ENCODE results near the gene NOTCH1. TPM values are rescaled to one million over a fixed set of nuclear protein-coding genes. Genes with fewer than 3 reads are reported as not detected.

Gene NOTCH1
- total and polyA plus RNA-seq, 8 donors: 9.3 to 39.8 (median 22.5) TPM

DNA sequence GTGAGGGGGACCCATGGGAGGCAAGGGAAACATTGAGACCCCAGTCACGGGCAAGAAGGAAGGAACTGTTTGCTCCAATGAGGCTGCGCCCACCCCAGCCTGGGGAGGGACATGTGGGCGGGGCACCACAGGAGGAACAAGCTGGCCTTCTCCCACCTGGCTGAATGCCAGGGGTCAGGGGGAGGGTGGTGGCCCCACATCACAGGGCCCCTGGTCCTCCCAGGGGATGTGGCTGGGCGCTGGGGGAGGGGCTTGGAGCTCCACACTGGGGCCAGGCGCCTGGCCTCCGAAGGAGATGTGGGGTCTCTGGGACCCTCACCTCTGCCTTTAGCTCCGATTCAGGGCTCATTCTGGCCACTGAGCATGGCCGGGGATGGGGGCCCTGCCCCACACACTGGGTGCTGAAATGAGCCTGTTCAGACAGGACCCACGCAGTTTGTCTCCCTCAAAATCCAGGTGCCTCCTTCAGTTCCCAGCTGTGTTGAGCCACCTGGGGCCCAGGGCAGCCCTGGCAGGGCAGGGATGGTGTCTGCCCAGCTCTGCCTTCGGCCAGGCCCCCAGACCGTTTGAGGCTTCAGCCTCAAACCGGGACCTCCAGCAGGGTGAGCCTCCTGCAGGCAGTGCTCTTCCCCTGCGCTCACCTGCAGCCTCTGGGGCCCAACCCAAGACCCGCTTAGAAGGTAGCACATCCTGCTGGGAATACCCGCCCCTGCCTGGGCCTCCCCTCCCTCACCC is 33.2 kb upstream of the NOTCH1 start:
- no peak for FAIRE-seq
- Histone ChIP-seq H3K27ac (no peak overlapping the region), H3K4me3 (no peak overlapping the region), H3K36me3 (no peaks in the 10 kb centered on the region), H3K4me1 (peaks cover 0 to 3% (median 0%) of the 10 kb centered on the region in 3 donors), H3K9me3 (no peaks in the 10 kb centered on the region), H3K27me3 (no peaks in the 10 kb centered on the region)
- 79 to 87% methylated on average over 15 of the region's 15 CpGs for WGBS, 2 donors
- peak in 3 of 6 donors; percentile 42 to 79 (median 69) for DNase-seq
- intact Hi-C loops (cut with DNase I): no loop called here
- TF ChIP-seq CTCF (IDR thresholded peaks at IDR 0.05): no peak
- ATAC-seq: peak in 3 of 4 donors; percentile 16 to 64 (median 41)

DNA sequence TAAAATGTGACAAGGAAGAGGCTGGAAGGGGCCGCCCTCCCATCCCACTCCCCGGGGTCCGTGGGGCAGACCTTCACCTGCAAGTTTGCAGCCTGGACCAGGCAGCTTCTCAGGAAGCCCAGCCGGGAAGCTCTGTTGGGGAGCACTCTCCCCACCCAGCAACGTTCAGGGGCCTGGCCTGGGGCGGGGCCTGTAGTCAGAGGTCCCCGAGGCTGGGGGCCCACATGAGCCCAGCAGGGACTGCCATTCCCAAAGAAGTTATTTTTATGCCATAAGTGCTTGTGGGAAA is 32.7 kb upstream of the NOTCH1 start:
- DNase-seq (peak in 2 of 6 donors; percentile 38 to 65), ATAC-seq (no peak), FAIRE-seq (no peak)
- H3K36me3 ChIP-seq: no peaks in the 10 kb centered on the region
- H3K9me3 ChIP-seq: no peaks in the 10 kb centered on the region
- intact Hi-C loops (cut with DNase I): no loop called here
- WGBS, 2 donors: 76 to 78% methylated on average over 7 of the region's 7 CpGs
- no peak overlapping the region for H3K4me3 ChIP-seq
- TF ChIP-seq CTCF (IDR thresholded peaks at IDR 0.05): no peak
- no peaks in the 10 kb centered on the region for H3K27me3 ChIP-seq
- H3K27ac ChIP-seq: no peak overlapping the region
- peaks cover 0 to 3% (median 0%) of the 10 kb centered on the region in 3 donors for H3K4me1 ChIP-seq

DNA sequence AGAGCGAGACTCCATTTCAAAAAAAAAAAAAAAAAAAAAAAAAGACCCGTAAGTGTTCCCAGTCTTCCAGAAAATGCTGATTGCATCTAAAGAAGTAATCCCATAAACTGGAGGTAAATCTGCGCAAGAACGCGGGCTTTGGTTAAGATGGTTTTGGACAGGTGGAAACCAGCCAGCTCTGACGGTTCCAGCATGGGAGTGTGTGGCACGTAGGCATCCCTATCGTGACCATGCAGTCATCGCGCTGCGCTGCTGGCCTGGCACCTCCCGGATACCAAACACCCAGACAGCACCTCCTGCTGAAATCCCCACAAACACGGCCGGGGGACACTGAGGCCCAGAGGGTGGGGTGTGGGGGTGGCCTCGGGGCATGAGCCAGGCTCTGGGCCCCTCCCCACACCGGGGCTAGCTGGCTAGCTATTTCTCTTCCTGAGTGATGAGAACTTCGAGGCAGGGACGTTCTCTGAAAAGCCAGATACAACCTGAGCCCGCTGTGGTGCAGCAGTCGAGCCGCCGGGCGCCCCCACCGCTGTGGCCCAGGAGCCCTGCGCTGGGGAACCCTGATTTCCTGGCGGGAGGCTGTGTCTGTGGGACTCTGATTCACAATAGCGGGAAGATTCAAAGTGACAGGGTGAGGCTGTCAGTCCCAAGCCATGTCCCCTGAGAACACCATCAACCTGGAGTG is 32.2 kb upstream of the NOTCH1 start:
- Histone ChIP-seq H3K4me3 (no peak overlapping the region), H3K4me1 (peaks cover 0 to 3% (median 0%) of the 10 kb centered on the region in 3 donors), H3K9me3 (no peaks in the 10 kb centered on the region), H3K27ac (no peak overlapping the region), H3K36me3 (no peaks in the 10 kb centered on the region), H3K27me3 (no peaks in the 10 kb centered on the region)
- no peak for TF ChIP-seq CTCF (IDR thresholded peaks at IDR 0.05)
- no peak for FAIRE-seq
- DNase-seq: peak in 2 of 6 donors; percentile 45 to 63
- intact Hi-C loops (cut with DNase I): no loop called here
- no peak for ATAC-seq
- 81 to 83% methylated on average over 26 of the region's 27 CpGs for WGBS, 2 donors

DNA sequence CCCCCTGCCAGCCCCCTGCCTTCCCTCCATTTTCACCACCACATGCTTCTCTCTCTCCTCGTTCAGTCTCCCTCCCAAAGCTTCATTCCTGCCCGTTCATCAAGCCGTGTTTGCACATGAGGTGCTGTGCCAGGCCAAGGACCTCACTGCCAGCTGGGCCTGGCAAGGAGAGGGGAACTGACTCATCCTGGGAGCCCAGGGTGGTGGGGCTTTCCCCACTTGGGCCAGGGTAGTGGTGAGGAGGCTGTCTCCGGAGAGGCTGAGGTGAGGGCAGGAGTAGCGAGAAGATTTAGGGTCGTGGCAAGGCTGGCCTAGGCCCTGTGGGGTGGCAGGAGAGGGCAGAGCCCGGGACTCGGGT is 30.4 kb upstream of the NOTCH1 start:
- intact Hi-C loops (cut with DNase I): no loop called here
- peak; percentile 75 to 90 (median 86) for ATAC-seq

More for the DNA sequence above, 30.4 kb upstream of the NOTCH1 start:
- no peaks in the 10 kb centered on the region for H3K36me3 ChIP-seq
- no peak overlapping the region for H3K27ac ChIP-seq
- 34 to 54% methylated on average over 6 to 8 of the region's 8 CpGs for WGBS, 2 donors
- DNase-seq (peak in 5 of 6 donors; percentile 51 to 87 (median 77)), FAIRE-seq (no peak)
- no peak for TF ChIP-seq CTCF (IDR thresholded peaks at IDR 0.05)
- peaks cover 0 to 3% (median 0%) of the 10 kb centered on the region in 3 donors for H3K4me1 ChIP-seq
- H3K9me3 ChIP-seq: no peaks in the 10 kb centered on the region
- no peaks in the 10 kb centered on the region for H3K27me3 ChIP-seq
- H3K4me3 ChIP-seq: no peak overlapping the region
